Mucosa of stomach (tissue), 1 donor: ENCODE measurements around the gene BTBD9.

Experiments
- H3K27me3 ChIP-seq: one replicate; pipeline ENCODE4 v1.7.0; 2013; ENCODE audit warnings: mild to moderate bottlenecking, low read length; ENCODE audit not compliant: control insufficient read depth, insufficient read depth
- H3K36me3 ChIP-seq: one replicate; pipeline ENCODE4 v1.7.0; 2013; ENCODE audit warnings: low read length; ENCODE audit not compliant: control insufficient read depth, insufficient read depth
- H3K4me1 ChIP-seq: one replicate; pipeline ENCODE4 v1.7.0; 2013; ENCODE audit warnings: mild to moderate bottlenecking, low read length; ENCODE audit not compliant: control insufficient read depth, insufficient read depth
- H3K4me3 ChIP-seq: one replicate; pipeline ENCODE4 v1.7.0; 2013; ENCODE audit warnings: low read length
- H3K9ac ChIP-seq: one replicate; pipeline ENCODE4 v1.7.0; 2013; ENCODE audit warnings: mild to moderate bottlenecking, low read length, moderate library complexity
- H3K9me3 ChIP-seq: one replicate; pipeline ENCODE4 v1.7.0; 2013; ENCODE audit warnings: mild to moderate bottlenecking, low read length, moderate library complexity; ENCODE audit not compliant: control insufficient read depth
- donor health status: Pancreatic carcinoma.

BTBD9 gene

GRCh38 chr6:38676236-38676973 lies 36.7 kb upstream of the BTBD9 start:
- H3K4me3 ChIP-seq, result no peak overlapping the region
- no peak overlapping the region for H3K9ac ChIP-seq
- no peaks in the 10 kb centered on the region for H3K9me3 ChIP-seq
- no peaks in the 10 kb centered on the region for H3K36me3 ChIP-seq
- no peaks in the 10 kb centered on the region for H3K4me1 ChIP-seq
- H3K27me3 ChIP-seq, result no peaks in the 10 kb centered on the region

GRCh38 chr6:38673397-38674165 lies 33.9 kb upstream of the BTBD9 start:
- Histone ChIP-seq H3K4me1 (no peaks in the 10 kb centered on the region), H3K4me3 (no peak overlapping the region), H3K27me3 (no peaks in the 10 kb centered on the region), H3K9ac (no peak overlapping the region), H3K36me3 (no peaks in the 10 kb centered on the region), H3K9me3 (no peaks in the 10 kb centered on the region)

GRCh38 chr6:38671885-38672467 lies 32.2 kb upstream of the BTBD9 start:
- H3K9ac ChIP-seq, result no peak overlapping the region
- no peak overlapping the region for H3K4me3 ChIP-seq
- no peaks in the 10 kb centered on the region for H3K27me3 ChIP-seq
- no peaks in the 10 kb centered on the region for H3K36me3 ChIP-seq
- no peaks in the 10 kb centered on the region for H3K9me3 ChIP-seq
- no peaks in the 10 kb centered on the region for H3K4me1 ChIP-seq

GRCh38 chr6:38658418-38659167 lies 18.9 kb upstream of the BTBD9 start:
- Histone ChIP-seq H3K4me1 (no peaks in the 10 kb centered on the region), H3K36me3 (no peaks in the 10 kb centered on the region), H3K27me3 (no peaks in the 10 kb centered on the region), H3K9ac (no peak overlapping the region), H3K9me3 (no peaks in the 10 kb centered on the region), H3K4me3 (no peak overlapping the region)

- H3K4me3 ChIP-seq, result no peak overlapping the region
- no peaks in the 10 kb centered on the region for H3K4me1 ChIP-seq
- H3K9ac ChIP-seq, result no peak overlapping the region
- H3K9me3 ChIP-seq, result no peaks in the 10 kb centered on the region
- no peaks in the 10 kb centered on the region for H3K36me3 ChIP-seq
- H3K27me3 ChIP-seq, result no peaks in the 10 kb centered on the region
Measured at GRCh38 chr6:38656896-38657295, 17.2 kb upstream of the BTBD9 start.

GRCh38 chr6:38654263-38654662 lies 14.5 kb upstream of the BTBD9 start:
- Histone ChIP-seq H3K4me3 (no peak overlapping the region), H3K4me1 (no peaks in the 10 kb centered on the region), H3K27me3 (no peaks in the 10 kb centered on the region), H3K9me3 (no peaks in the 10 kb centered on the region), H3K36me3 (no peaks in the 10 kb centered on the region), H3K9ac (no peak overlapping the region)

GRCh38 chr6:38651121-38651784 lies 11.5 kb upstream of the BTBD9 start:
- no peaks in the 10 kb centered on the region for H3K9me3 ChIP-seq

GRCh38 chr6:38650207-38650752 lies 10.6 kb upstream of the BTBD9 start:
- Histone ChIP-seq H3K4me3 (no peak overlapping the region), H3K9ac (no peak overlapping the region), H3K4me1 (no peaks in the 10 kb centered on the region), H3K9me3 (no peaks in the 10 kb centered on the region), H3K36me3 (no peaks in the 10 kb centered on the region), H3K27me3 (no peaks in the 10 kb centered on the region)

More at GRCh38 chr6:38651121-38651784, 11.5 kb upstream of the BTBD9 start:
- Histone ChIP-seq H3K36me3 (no peaks in the 10 kb centered on the region), H3K27me3 (no peaks in the 10 kb centered on the region), H3K9ac (no peak overlapping the region), H3K4me3 (no peak overlapping the region), H3K4me1 (no peaks in the 10 kb centered on the region)

GRCh38 chr6:38649744-38650143 lies 10.0 kb upstream of the BTBD9 start:
- Histone ChIP-seq H3K4me1 (no peaks in the 10 kb centered on the region), H3K4me3 (no peak overlapping the region), H3K9ac (no peak overlapping the region), H3K27me3 (no peaks in the 10 kb centered on the region), H3K36me3 (no peaks in the 10 kb centered on the region), H3K9me3 (no peaks in the 10 kb centered on the region)

GRCh38 chr6:38648629-38649028 lies 8.9 kb upstream of the BTBD9 start:
- H3K4me1 ChIP-seq, result no peaks in the 10 kb centered on the region
- H3K9ac ChIP-seq, result no peak overlapping the region
- H3K4me3 ChIP-seq, result no peak overlapping the region
- H3K36me3 ChIP-seq, result no peaks in the 10 kb centered on the region
- no peaks in the 10 kb centered on the region for H3K9me3 ChIP-seq
- H3K27me3 ChIP-seq, result no peaks in the 10 kb centered on the region

- Histone ChIP-seq H3K36me3 (no peaks in the 10 kb centered on the region), H3K27me3 (no peaks in the 10 kb centered on the region), H3K4me3 (no peak overlapping the region), H3K9me3 (no peaks in the 10 kb centered on the region), H3K4me1 (no peaks in the 10 kb centered on the region), H3K9ac (no peak overlapping the region)
Measured at GRCh38 chr6:38646166-38646878, 6.6 kb upstream of the BTBD9 start.
